ENCODE results near the gene SLC35D2. TPM values are rescaled to one million over a fixed set of nuclear protein-coding genes. Genes with fewer than 3 reads are reported as not detected.
A peak's percentile ranks its signal among the peaks of the same experiment; 100 is the strongest.
"Not testable (repeated sequence)": the region's sequence is repeated elsewhere in the genome, so short reads cannot be mapped to it uniquely, and the experiment has no call there.

Gene SLC35D2
- total and polyA plus RNA-seq, 8 donors, result 24.1 to 33.4 (median 29.3) TPM

GRCh38 chr9:96381696-96382095, 1.8 kb downstream of the SLC35D2 start:
- Histone ChIP-seq H3K4me3 (no peak overlapping the region), H3K36me3 (no peaks in the 10 kb centered on the region), H3K4me1 (peaks cover 4 to 23% of the 10 kb centered on the region in 2 donors), H3K9me3 (no peaks in the 10 kb centered on the region), H3K27me3 (no peaks in the 10 kb centered on the region), H3K27ac (no peak overlapping the region)
- no peak for DNase-seq
- no peak for ATAC-seq
- TF ChIP-seq CTCF (IDR thresholded peaks at IDR 0.05), result no peak
- intact Hi-C loops (cut with DNase I), result no loop called here

- ATAC-seq, result no peak
- TF ChIP-seq CTCF (IDR thresholded peaks at IDR 0.05), result no peak
- intact Hi-C loops (cut with DNase I), result no loop called here
Measured at GRCh38 chr9:96381125-96381524, 2.4 kb downstream of the SLC35D2 start.

GRCh38 chr9:96379461-96379860, 4.0 kb downstream of the SLC35D2 start:
- Histone ChIP-seq H3K4me1 (peaks cover 4 to 23% of the 10 kb centered on the region in 2 donors), H3K27me3 (no peaks in the 10 kb centered on the region), H3K36me3 (no peaks in the 10 kb centered on the region), H3K9me3 (no peaks in the 10 kb centered on the region), H3K27ac (no peak overlapping the region), H3K4me3 (no peak overlapping the region)
- ATAC-seq, result no peak
- DNase-seq, result no peak
- intact Hi-C loops (cut with DNase I), result no loop called here
- no peak for TF ChIP-seq CTCF (IDR thresholded peaks at IDR 0.05)

More at GRCh38 chr9:96381125-96381524, 2.4 kb downstream of the SLC35D2 start:
- Histone ChIP-seq H3K4me1 (peaks cover 4 to 23% of the 10 kb centered on the region in 2 donors), H3K27me3 (no peaks in the 10 kb centered on the region), H3K9me3 (no peaks in the 10 kb centered on the region), H3K27ac (no peak overlapping the region), H3K36me3 (no peaks in the 10 kb centered on the region), H3K4me3 (no peak overlapping the region)
- no peak for DNase-seq

- no peak overlapping the region for H3K27ac ChIP-seq
- no peak for TF ChIP-seq CTCF (IDR thresholded peaks at IDR 0.05)
- no peak for ATAC-seq
- H3K36me3 ChIP-seq, result no peaks in the 10 kb centered on the region
- H3K4me1 ChIP-seq, result peaks cover 4 to 23% of the 10 kb centered on the region in 2 donors
- no peak overlapping the region for H3K4me3 ChIP-seq
- H3K9me3 ChIP-seq, result no peaks in the 10 kb centered on the region
- intact Hi-C loops (cut with DNase I), result no loop called here
- DNase-seq, result no peak
- no peaks in the 10 kb centered on the region for H3K27me3 ChIP-seq
Measured at GRCh38 chr9:96378187-96378586, 5.3 kb downstream of the SLC35D2 start.

- intact Hi-C loops (cut with DNase I), result no loop called here
- Histone ChIP-seq H3K36me3 (no peaks in the 10 kb centered on the region), H3K27ac (peak overlapping the region in 1 of 2 donors; percentile 35), H3K4me3 (no peak overlapping the region), H3K27me3 (no peaks in the 10 kb centered on the region), H3K4me1 (peaks cover 0 to 14% of the 10 kb centered on the region in 2 donors), H3K9me3 (no peaks in the 10 kb centered on the region)
- peak in 2 of 4 donors; percentile 27 to 68 for DNase-seq
- no peak for TF ChIP-seq CTCF (IDR thresholded peaks at IDR 0.05)
- peak; percentile 92 for ATAC-seq
Measured at GRCh38 chr9:96376891-96377874, 6.3 kb downstream of the SLC35D2 start.

GRCh38 chr9:96375507-96375906, 8.0 kb downstream of the SLC35D2 start:
- H3K4me3 ChIP-seq; H3K27ac ChIP-seq; H3K4me1 ChIP-seq; intact Hi-C loops (cut with DNase I); ATAC-seq; DNase-seq; H3K36me3 ChIP-seq; H3K9me3 ChIP-seq; H3K27me3 ChIP-seq: not testable (repeated sequence)

All from left lung (tissue), 10 donors.